Neural crest cell (in vitro differentiated cells): ENCODE results near the gene CD22. TPM values are rescaled to one million over a fixed set of nuclear protein-coding genes. Genes with fewer than 3 reads are reported as not detected.

Source experiments
- DNase-seq: peaks from one replicate; pipeline ENCODE4 v3.0.0; 2021; ENCODE audit warnings: low read depth, mixed read lengths, low spot score
- H3K27ac Mint-ChIP-seq: one replicate; pipeline ENCODE4 v1.8.0; 2021; ENCODE audit warnings: mild to moderate bottlenecking, mixed read lengths; ENCODE audit not compliant: unreplicated experiment
- H3K27me3 Mint-ChIP-seq: 2 replicates; pipeline ENCODE4 v1.8.0; 2021; ENCODE audit warnings: low read depth, mild to moderate bottlenecking, mixed read lengths
- H3K36me3 Mint-ChIP-seq: 2 replicates; pipeline ENCODE4 v1.8.0; 2021; ENCODE audit warnings: low read depth, mild to moderate bottlenecking, mixed read lengths
- H3K4me1 Mint-ChIP-seq: 2 replicates; pipeline ENCODE4 v1.8.0; 2021; ENCODE audit warnings: mixed read lengths
- H3K4me3 Mint-ChIP-seq: one replicate; pipeline ENCODE4 v1.8.0; 2021; ENCODE audit warnings: mild to moderate bottlenecking, mixed read lengths
- H3K9me3 Mint-ChIP-seq: 2 replicates; pipeline ENCODE4 v1.8.0; 2021; ENCODE audit warnings: mixed read lengths
- CTCF ChIP-seq: fragments of 200-600 bp; sonication (generic); conservative IDR thresholded peaks from 2 replicates; pipeline ENCODE4 v1.5.0; 2021; ENCODE audit warnings: antibody characterized with exemption, mild to moderate bottlenecking
- total RNA-seq: library from RNA; stranded (reverse); gene quantifications from 2 replicates; pipeline ENCODE4 v1.2.1, GENCODE V29; 2021

CD22 gene
- total RNA-seq, 1 donor from 2014 or later: not detected

- no peak for TF ChIP-seq CTCF
- Mint-ChIP-seq H3K36me3 (no peaks in the 10 kb centered on the region), H3K4me1 (no peaks in the 10 kb centered on the region), H3K9me3 (no peaks in the 10 kb centered on the region), H3K4me3 (no peak overlapping the region), H3K27me3 (peaks cover 9% of the 10 kb centered on the region), H3K27ac (no peak overlapping the region)
- DNase-seq: no peak
Observed at GRCh38 chr19:35297515-35297848, 31.5 kb upstream of the CD22 start.

- Mint-ChIP-seq H3K36me3 (no peaks in the 10 kb centered on the region), H3K4me3 (no peak overlapping the region), H3K9me3 (no peaks in the 10 kb centered on the region), H3K27ac (no peak overlapping the region), H3K4me1 (no peaks in the 10 kb centered on the region), H3K27me3 (peaks cover 6% of the 10 kb centered on the region)
- TF ChIP-seq CTCF: no peak
- DNase-seq: no peak
Observed at GRCh38 chr19:35297922-35298321, 31.1 kb upstream of the CD22 start.

- H3K9me3 Mint-ChIP-seq: no peaks in the 10 kb centered on the region
- H3K4me3 Mint-ChIP-seq: no peak overlapping the region
- peaks cover 3% of the 10 kb centered on the region for H3K27me3 Mint-ChIP-seq
- DNase-seq: no peak
- H3K4me1 Mint-ChIP-seq: no peaks in the 10 kb centered on the region
- no peaks in the 10 kb centered on the region for H3K36me3 Mint-ChIP-seq
- H3K27ac Mint-ChIP-seq: no peak overlapping the region
- no peak for TF ChIP-seq CTCF
Observed at GRCh38 chr19:35298561-35298972, 30.4 kb upstream of the CD22 start.

GRCh38 chr19:35299523-35300338 is 29.3 kb upstream of the CD22 start:
- DNase-seq: no peak
- no peak overlapping the region for H3K27ac Mint-ChIP-seq
- no peaks in the 10 kb centered on the region for H3K9me3 Mint-ChIP-seq
- H3K36me3 Mint-ChIP-seq: no peaks in the 10 kb centered on the region
- H3K4me1 Mint-ChIP-seq: no peaks in the 10 kb centered on the region
- no peaks in the 10 kb centered on the region for H3K27me3 Mint-ChIP-seq
- no peak for TF ChIP-seq CTCF
- no peak overlapping the region for H3K4me3 Mint-ChIP-seq

GRCh38 chr19:35300339-35300649 is 28.7 kb upstream of the CD22 start:
- Mint-ChIP-seq H3K27ac (no peak overlapping the region), H3K9me3 (no peaks in the 10 kb centered on the region), H3K4me3 (no peak overlapping the region), H3K4me1 (no peaks in the 10 kb centered on the region), H3K36me3 (no peaks in the 10 kb centered on the region), H3K27me3 (no peaks in the 10 kb centered on the region)
- no peak for TF ChIP-seq CTCF
- no peak for DNase-seq
